ENCODE measurements around the gene TEDC1.

The TEDC1 gene

GRCh38 chr14:105474483-105475268 lies 16.4 kb upstream of the TEDC1 start, which contains the start of gene CRIP2:
Gene CRIP2 (plus strand): TSS chr14:105474821. CDS start chr14:105474863, 42 bp downstream.
- peak; percentile 92 for DNase-seq (ENCODE audit: low spot score)

- peak; percentile 42 for DNase-seq (ENCODE audit: low spot score)
These were observed 15.6 kb upstream of the TEDC1 start for GRCh38 chr14:105475269-105476096.

GRCh38 chr14:105476097-105476830 lies 14.8 kb upstream of the TEDC1 start:
- DNase-seq (ENCODE audit: low spot score), result peak; percentile 55

- no peak for DNase-seq (ENCODE audit: low spot score)
These were observed 14.0 kb upstream of the TEDC1 start for GRCh38 chr14:105476831-105477659.

- DNase-seq (ENCODE audit: low spot score), result no peak
These were observed 13.2 kb upstream of the TEDC1 start for GRCh38 chr14:105477660-105478397.

- DNase-seq (ENCODE audit: low spot score), result no peak
These were observed 12.4 kb upstream of the TEDC1 start for GRCh38 chr14:105478398-105479251.

GRCh38 chr14:105479431-105480158 lies 11.5 kb upstream of the TEDC1 start:
- no peak for DNase-seq (ENCODE audit: low spot score)

- no peak for DNase-seq (ENCODE audit: low spot score)
These were observed 10.8 kb upstream of the TEDC1 start for GRCh38 chr14:105480199-105480746.

GRCh38 chr14:105480807-105481801 lies 9.9 kb upstream of the TEDC1 start:
- DNase-seq (ENCODE audit: low spot score), result peak; percentile 93

GRCh38 chr14:105481886-105482457 lies 9.1 kb upstream of the TEDC1 start:
- DNase-seq (ENCODE audit: low spot score), result peak; percentile 95

GRCh38 chr14:105482486-105483110 lies 8.4 kb upstream of the TEDC1 start:
- no peak for DNase-seq (ENCODE audit: low spot score)

- DNase-seq (ENCODE audit: low spot score), result no peak
These were observed 7.6 kb upstream of the TEDC1 start for GRCh38 chr14:105483300-105484068.

GRCh38 chr14:105484069-105484996 lies 6.7 kb upstream of the TEDC1 start:
- DNase-seq (ENCODE audit: low spot score), result peak; percentile 68

- DNase-seq (ENCODE audit: low spot score), result no peak
These were observed 6.1 kb upstream of the TEDC1 start for GRCh38 chr14:105484997-105485393.

- no peak for DNase-seq (ENCODE audit: low spot score)
These were observed 5.3 kb upstream of the TEDC1 start for GRCh38 chr14:105485739-105486162.

All from AG20443 (cell line).